ENCODE data around the gene SH3D19. TPM values are rescaled to one million over a fixed set of nuclear protein-coding genes. Genes with fewer than 3 reads are reported as not detected.

The SH3D19 gene
- polyA plus RNA-seq, 2 of the 4 experiments (the other 2 are of a cell fraction): 15.3 to 22.9 TPM

DNA sequence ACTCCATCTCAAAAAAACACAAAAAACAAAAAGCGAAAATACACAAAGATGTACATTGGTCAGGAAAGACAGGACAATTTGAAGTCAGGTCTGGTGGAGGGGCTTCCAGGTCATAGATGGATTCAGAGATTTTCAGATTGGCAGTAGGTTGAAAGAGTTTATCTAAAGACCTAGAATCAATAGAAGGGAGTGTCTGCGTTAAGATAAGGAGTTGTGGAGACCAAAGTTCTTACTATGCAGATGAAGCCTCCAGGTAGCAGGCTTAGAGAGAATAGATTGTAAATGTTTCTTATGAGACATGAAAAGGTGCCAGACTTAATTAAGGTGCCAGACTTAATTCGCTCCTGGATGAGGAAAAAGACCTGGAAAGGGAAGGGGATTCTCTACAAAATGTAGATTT lies 232.9 kb downstream of the SH3D19 start:
- H3K4me2 ChIP-seq: no peak overlapping the region
- H3K27ac ChIP-seq: no peak overlapping the region
- CTCF ChIA-PET: no interaction called here
- POLR2A ChIA-PET: no interaction called here
- H3K4me1 ChIP-seq: no peaks in the 10 kb centered on the region
- WGBS (ENCODE audit: missing lambda C conversion rate): 95% methylated on average over 3 of the region's 3 CpGs
- no peak for DNase-seq (ENCODE audit: low read depth in 1 of 2, low spot score in 1 of 2)
- H3K4me3 ChIP-seq: no peak overlapping the region
- no peak for ATAC-seq
- FAIRE-seq: no peak
- H3K9me3 ChIP-seq: no peaks in the 10 kb centered on the region
- TF ChIP-seq RFX5 (IDR thresholded peaks at IDR 0.05) (no peak), ESRRA (IDR thresholded peaks at IDR 0.05; ENCODE audit: borderline replicate concordance, low read length) (no peak), RAD21 (conservative IDR thresholded peaks at IDR 0.05 in 1 of 2, IDR thresholded peaks at IDR 0.05 in 1 of 2) (no peak), SREBF2 (IDR thresholded peaks at IDR 0.05) (no peak), FOXS1 (CRISPR knock-in tag; IDR thresholded peaks at IDR 0.05) (no peak), BHLHE40 (IDR thresholded peaks at IDR 0.05; ENCODE audit: low read depth, low read length) (no peak), TFCP2L1 (CRISPR knock-in tag; IDR thresholded peaks at IDR 0.05) (no peak), CBX8 (IDR thresholded peaks at IDR 0.05) (no peak), PHF8 (IDR thresholded peaks at IDR 0.05; ENCODE audit: borderline replicate concordance, low read depth) (no peak), HOXB5 (CRISPR knock-in tag; IDR thresholded peaks at IDR 0.05) (no peak), RCOR1 (IDR thresholded peaks at IDR 0.05; ENCODE audit: low read depth, low read length) (no peak), MAZ (IDR thresholded peaks at IDR 0.05; ENCODE audit: borderline replicate concordance, low read depth, low read length) (no peak), KDM1A (IDR thresholded peaks at IDR 0.05; ENCODE audit: low read depth) (no peak), HEYL (CRISPR knock-in tag; IDR thresholded peaks at IDR 0.05) (no peak), HDAC2 (IDR thresholded peaks at IDR 0.05) (no peak), FOSL2 (IDR thresholded peaks at IDR 0.05) (no peak), FOSL2 (CRISPR knock-in tag; IDR thresholded peaks at IDR 0.05) (no peak), ZNF302 (CRISPR knock-in tag; IDR thresholded peaks at IDR 0.05) (no peak)
- TF ChIP-seq, protein P1, sequence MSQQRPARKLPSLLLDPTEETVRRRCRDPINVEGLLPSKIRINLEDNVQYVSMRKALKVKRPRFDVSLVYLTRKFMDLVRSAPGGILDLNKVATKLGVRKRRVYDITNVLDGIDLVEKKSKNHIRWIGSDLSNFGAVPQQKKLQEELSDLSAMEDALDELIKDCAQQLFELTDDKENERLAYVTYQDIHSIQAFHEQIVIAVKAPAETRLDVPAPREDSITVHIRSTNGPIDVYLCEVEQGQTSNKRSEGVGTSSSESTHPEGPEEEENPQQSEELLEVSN (IDR thresholded peaks at IDR 0.05; ENCODE audit: borderline replicate concordance, low read depth): no peak
- TF ChIP-seq, protein P2, sequence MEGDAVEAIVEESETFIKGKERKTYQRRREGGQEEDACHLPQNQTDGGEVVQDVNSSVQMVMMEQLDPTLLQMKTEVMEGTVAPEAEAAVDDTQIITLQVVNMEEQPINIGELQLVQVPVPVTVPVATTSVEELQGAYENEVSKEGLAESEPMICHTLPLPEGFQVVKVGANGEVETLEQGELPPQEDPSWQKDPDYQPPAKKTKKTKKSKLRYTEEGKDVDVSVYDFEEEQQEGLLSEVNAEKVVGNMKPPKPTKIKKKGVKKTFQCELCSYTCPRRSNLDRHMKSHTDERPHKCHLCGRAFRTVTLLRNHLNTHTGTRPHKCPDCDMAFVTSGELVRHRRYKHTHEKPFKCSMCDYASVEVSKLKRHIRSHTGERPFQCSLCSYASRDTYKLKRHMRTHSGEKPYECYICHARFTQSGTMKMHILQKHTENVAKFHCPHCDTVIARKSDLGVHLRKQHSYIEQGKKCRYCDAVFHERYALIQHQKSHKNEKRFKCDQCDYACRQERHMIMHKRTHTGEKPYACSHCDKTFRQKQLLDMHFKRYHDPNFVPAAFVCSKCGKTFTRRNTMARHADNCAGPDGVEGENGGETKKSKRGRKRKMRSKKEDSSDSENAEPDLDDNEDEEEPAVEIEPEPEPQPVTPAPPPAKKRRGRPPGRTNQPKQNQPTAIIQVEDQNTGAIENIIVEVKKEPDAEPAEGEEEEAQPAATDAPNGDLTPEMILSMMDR (IDR thresholded peaks at IDR 0.05): no peak
- TF ChIP-seq, protein P3, sequence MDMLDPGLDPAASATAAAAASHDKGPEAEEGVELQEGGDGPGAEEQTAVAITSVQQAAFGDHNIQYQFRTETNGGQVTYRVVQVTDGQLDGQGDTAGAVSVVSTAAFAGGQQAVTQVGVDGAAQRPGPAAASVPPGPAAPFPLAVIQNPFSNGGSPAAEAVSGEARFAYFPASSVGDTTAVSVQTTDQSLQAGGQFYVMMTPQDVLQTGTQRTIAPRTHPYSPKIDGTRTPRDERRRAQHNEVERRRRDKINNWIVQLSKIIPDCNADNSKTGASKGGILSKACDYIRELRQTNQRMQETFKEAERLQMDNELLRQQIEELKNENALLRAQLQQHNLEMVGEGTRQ (IDR thresholded peaks at IDR 0.05): no peak

DNA sequence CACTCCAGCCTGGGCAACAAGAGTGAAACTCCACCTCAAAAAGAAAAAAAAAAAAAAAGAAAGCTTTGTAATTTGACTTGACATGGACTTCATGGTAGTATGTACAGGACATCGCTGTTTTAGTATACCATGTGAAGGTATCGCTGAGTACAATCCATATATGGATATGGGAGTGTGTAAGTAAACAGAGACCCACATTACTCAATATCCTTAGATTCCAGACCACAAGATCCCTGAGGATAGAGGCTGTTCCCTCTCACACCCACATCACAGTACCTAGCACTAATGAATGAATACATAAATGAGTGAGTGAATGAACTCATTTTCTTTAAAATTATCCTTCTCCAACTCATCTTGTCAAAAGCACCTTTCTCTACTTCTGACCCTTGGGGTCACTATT lies 234.4 kb downstream of the SH3D19 start:
- Histone ChIP-seq H3K4me1 (no peaks in the 10 kb centered on the region), H3K4me2 (no peak overlapping the region), H3K27ac (no peak overlapping the region), H3K4me3 (no peak overlapping the region), H3K9me3 (no peaks in the 10 kb centered on the region)
- ATAC-seq (no peak), DNase-seq (ENCODE audit: low read depth in 1 of 2, low spot score in 1 of 2) (no peak), FAIRE-seq (no peak)
- ChIA-PET POLR2A (no interaction called here), CTCF (no interaction called here)
- 80% methylated on average over 2 of the region's 2 CpGs for WGBS (ENCODE audit: missing lambda C conversion rate)
- TF ChIP-seq FOSL2 (IDR thresholded peaks at IDR 0.05): no peak
- TF ChIP-seq FOSL2 (CRISPR knock-in tag; IDR thresholded peaks at IDR 0.05): no peak
- TF ChIP-seq, protein P2 (IDR thresholded peaks at IDR 0.05): no peak
- no peak for TF ChIP-seq HOXB5 (CRISPR knock-in tag; IDR thresholded peaks at IDR 0.05)
- TF ChIP-seq, protein P4, sequence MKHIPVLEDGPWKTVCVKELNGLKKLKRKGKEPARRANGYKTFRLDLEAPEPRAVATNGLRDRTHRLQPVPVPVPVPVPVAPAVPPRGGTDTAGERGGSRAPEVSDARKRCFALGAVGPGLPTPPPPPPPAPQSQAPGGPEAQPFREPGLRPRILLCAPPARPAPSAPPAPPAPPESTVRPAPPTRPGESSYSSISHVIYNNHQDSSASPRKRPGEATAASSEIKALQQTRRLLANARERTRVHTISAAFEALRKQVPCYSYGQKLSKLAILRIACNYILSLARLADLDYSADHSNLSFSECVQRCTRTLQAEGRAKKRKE (CRISPR knock-in tag; IDR thresholded peaks at IDR 0.05; ENCODE audit: low read depth): no peak
- TF ChIP-seq HOXB13 (CRISPR knock-in tag; IDR thresholded peaks at IDR 0.05; ENCODE audit: low read depth): no peak
- TF ChIP-seq, protein P5, sequence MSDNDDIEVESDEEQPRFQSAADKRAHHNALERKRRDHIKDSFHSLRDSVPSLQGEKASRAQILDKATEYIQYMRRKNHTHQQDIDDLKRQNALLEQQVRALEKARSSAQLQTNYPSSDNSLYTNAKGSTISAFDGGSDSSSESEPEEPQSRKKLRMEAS (IDR thresholded peaks at IDR 0.05): no peak
- TF ChIP-seq, protein P1 (IDR thresholded peaks at IDR 0.05; ENCODE audit: borderline replicate concordance, low read depth): no peak
- TF ChIP-seq CHD4 (IDR thresholded peaks at IDR 0.05; ENCODE audit: borderline replicate concordance): no peak

All from A549 (cell line).